NOMO-1 treated with DMSO at 0.1 percent for 48 hours (cell line): ENCODE results near the gene GPD1.
"Not testable (repeated sequence)": the region's sequence is repeated elsewhere in the genome, so short reads cannot be mapped to it uniquely, and the experiment has no call there.

Source experiments
- DNase-seq: peaks from one replicate; lab custom pipeline; 2025; ENCODE audit not compliant: unreplicated experiment; lab: John Stamatoyannopoulos, UW

Gene GPD1

DNA sequence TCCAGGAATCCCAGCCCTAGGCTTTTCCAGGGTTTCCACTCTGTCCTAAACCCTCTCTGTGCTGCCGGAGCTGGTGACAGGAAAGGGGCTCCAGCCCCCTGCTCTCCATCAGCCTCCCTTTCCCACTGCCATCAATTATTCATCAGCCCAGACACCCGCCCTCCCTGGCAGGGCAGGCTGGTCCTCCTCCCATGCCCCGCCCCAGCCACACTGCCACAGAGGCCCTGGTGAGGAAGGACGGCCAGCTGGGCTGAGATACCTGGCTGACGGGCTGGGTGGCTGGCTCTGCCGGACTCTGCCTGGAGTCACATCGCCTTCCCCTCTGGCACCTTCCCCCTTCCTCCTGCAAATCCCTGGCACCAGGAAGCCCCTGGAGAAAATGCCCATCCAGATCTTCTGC, 30.6 kb upstream of the GPD1 start:
- DNase-seq, result no peak

- no peak for DNase-seq
Observed at GRCh38 chr12:50073712-50074111, 30.1 kb upstream of the GPD1 start.

DNA sequence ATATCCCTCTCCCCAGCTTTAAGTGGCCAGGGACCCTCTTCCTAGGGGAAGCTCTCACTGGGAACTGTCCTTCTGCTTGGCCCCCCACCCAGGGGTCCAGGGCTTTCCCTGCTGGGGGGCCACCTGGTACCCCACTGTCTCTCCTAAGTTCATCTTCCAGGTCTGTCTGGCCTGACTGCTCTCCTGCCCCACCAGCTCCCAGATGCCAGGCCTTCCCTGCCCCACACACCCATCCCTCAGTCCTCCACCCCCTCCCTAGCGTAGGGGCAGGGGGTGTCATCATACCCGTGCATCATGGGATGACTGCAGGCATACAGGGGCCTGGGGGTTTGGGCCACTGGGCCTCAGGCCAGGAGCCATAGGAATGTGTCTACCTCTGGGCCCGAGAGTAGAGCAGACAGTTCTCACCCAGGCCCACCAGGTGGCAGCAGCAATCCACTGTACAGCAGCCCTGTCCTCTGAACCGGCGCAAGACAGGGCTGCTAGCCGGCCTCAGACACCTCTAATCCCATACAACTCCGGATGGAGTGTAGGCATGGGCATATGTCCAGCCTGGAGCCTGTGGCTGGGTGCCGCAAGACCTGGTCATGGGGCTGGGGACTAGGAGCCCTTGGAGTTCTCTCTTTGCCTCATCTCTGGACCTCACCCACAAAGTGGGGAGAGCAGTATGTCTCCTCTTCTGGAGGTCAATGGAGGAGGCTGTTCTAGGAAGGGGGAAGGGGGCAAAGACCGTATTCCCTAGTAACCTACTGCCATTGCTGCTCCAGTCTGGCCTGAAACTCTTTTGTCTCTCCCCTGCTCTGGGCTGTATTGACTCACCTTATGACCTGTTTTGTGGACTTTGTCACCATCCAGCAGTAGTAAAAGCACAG, 28.6 kb upstream of the GPD1 start:
- DNase-seq, result peak; percentile 70

GRCh38 chr12:50075808-50076170, 28.0 kb upstream of the GPD1 start:
- no peak for DNase-seq

- DNase-seq, result no peak
Observed at GRCh38 chr12:50077099-50077498, 26.7 kb upstream of the GPD1 start.

DNA sequence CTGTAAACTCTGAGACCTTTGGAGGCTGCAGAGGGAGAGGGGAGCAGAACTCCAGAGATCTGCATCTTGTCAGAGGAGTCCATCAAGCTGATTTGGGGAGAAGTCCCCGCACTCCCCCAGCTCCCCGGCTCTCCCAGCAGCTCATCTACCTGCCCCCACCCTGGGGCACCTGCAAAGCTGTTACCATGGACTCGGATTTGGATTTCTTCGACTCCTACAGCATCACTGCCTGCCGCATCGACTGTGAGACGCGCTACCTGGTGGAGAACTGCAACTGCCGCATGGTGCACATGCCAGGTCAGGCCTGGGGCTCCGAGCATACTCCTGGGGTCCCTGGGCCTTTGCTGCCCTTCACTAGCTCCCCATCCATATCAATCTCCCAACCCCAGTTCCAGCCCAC, 25.5 kb upstream of the GPD1 start:
- no peak for DNase-seq

DNA sequence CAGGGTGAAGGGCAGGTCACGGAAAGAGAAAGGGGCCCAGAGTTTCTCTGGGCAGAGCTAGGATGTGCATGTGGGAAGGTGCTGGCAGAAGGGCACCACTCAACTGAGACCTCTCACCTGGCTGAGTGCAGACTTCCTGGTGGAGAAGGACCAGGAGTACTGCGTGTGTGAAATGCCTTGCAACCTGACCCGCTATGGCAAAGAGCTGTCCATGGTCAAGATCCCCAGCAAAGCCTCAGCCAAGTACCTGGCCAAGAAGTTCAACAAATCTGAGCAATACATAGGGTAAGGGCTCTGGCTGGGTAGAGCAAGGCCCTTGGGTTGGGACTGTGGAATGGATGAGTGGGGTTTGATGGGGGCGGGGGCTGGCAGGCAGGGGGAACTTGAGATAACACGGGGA, 24.0 kb upstream of the GPD1 start:
- DNase-seq, result no peak

- DNase-seq, result no peak
Observed at GRCh38 chr12:50081096-50081808, 22.6 kb upstream of the GPD1 start.

DNA sequence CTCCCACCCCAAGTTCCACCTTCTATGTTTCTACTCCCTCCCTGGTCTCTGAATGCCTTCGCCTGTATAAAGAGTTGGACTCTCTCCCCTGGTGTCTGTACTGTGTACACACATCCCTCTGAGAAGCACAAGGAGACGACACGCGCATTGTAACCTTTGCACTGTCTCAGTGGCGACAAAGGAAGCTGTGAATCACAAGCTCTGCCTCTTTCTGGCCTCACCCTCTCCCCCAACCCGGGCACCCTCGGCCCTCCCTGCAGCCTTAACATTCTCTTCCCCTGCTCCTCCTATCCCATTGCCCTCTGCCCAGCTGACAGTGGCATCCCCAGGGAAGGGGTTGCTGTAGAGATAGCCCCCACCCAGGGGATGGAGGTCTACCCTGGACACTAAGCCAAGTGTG, 21.2 kb upstream of the GPD1 start:
- no peak for DNase-seq

- no peak for DNase-seq
Observed at GRCh38 chr12:50083301-50083700, 20.5 kb upstream of the GPD1 start.

DNA sequence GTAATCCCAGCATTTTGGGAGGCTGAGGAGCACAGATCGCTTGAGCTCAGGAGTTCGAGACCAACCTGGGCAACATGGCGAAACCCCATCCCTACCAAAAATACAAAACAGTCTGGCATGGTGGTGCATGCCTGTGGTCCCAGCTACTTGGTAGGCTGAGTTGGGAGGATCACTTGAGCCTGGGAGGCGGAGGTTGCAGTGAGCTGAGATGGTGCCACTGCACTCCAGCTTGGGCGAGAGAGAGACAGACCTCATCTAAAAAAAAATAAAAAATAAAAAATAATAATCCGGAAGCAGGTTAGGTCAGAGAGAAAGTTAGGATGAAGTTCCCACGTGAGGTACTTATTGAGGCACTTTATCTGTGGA, 19.4 kb upstream of the GPD1 start:
- DNase-seq, result not testable (repeated sequence)

- peak; percentile 87 for DNase-seq
Observed at GRCh38 chr12:50084775-50085614, 18.8 kb upstream of the GPD1 start, which contains the start of gene SMARCD1. TSS of gene SMARCD1 (plus strand) at chr12:50085342. CDS start at chr12:50085370, 28 bp downstream.

DNA sequence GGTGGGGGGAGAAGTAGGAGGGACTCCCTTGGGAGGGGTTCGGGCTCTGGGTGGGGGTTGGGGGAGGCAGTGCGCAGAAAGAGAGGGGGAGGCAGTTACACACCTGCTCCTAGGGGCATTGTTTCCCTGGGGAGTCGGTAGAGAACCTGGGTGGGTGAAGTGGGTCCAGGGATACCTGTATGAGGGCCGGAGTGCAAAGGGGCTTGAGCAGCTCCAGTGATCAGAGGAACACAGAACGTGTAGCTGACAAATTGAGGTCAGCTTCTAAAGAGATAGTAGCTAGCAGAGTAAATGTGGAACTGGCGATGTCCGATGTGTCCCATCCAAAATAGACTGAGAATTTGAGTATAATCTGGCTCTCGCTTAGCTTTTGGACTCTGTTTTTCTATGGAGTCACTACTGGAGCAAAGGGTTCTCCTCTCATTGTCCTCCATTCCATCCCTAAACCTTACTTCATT, 18.2 kb upstream of the GPD1 start:
- no peak for DNase-seq

DNA sequence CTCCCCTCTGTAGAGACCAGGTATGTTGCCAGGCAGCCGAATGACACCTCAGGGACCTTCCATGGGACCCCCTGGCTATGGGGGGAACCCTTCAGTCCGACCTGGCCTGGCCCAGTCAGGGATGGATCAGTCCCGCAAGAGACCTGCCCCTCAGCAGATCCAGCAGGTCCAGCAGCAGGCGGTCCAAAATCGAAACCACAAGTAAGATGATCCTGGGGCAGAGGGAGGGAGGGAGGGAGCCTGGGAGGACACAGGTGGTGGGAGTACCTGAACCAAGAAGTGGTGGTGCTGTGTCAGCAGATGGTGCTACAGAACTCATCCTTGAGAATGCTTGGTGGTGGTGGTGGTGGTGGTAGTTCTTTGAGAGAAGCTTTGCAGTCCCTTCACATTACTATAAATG, 17.7 kb upstream of the GPD1 start:
- no peak for DNase-seq

GRCh38 chr12:50087151-50087550, 16.7 kb upstream of the GPD1 start:
- DNase-seq, result no peak

- no peak for DNase-seq
Observed at GRCh38 chr12:50087995-50088394, 15.8 kb upstream of the GPD1 start.

DNA sequence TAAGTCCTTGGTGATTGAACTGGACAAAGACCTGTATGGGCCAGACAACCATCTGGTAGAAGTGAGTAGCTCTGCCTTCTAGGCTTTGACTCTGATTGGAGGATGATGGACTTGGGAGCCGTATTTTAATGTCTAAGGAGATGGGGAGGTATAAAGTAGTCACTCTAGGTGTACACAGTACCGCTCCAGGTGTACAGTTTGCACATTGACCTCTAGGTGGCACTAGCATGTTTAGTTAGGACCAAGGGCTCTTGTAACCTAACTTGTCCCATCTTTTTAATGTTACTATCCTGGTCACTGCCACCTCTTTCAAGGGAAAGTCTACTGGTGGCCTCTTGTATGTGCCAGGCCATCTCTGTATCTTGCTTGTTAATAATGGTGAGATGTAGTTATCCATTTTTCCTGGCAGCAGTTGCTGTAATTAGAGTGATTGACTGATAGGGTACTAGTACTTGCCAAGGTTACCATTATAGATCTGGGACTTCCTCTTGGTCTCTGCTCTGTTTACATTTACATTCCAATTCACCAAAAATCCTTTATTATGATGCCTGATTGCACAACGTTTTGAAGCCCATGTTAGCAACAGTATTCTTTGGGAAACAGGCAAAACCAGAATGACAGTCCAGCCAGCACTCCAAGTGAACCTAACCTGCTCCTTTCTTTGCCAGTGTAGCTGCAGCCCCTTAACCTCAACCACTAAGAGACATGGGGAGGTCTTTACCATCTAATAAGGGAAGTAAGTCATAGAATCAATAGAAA, 15.1 kb upstream of the GPD1 start:
- peak; percentile 52 for DNase-seq

DNA sequence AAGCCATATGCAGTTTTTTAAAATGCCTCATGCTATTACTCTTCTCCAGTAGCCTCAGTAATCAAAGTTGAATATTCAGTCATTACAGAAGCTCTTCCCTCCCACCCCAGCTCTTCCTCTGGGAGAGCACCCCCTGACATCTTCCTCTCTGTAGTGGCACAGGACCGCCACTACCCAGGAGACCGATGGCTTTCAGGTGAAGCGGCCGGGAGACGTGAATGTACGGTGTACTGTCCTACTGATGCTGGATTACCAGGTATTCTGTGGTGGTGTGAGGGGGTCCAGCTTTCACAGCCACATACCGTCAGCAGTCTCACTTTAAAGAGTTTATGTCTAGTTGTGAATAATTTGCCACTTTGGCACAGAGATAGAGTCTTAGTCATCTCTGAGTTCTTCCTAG, 14.1 kb upstream of the GPD1 start:
- DNase-seq, result no peak

- DNase-seq, result no peak
Observed at GRCh38 chr12:50090391-50090790, 13.4 kb upstream of the GPD1 start.

GRCh38 chr12:50097952-50098351, 5.9 kb upstream of the GPD1 start:
- DNase-seq, result no peak
